HG03439 (cell line): ENCODE results near the gene ETFB.

Experiments
- ATAC-seq: cut with Tn5 transposase; IDR thresholded peaks from one replicate; pipeline ENCODE4 v1.9.1; 2021; ENCODE audit warnings: mild to moderate bottlenecking, moderate library complexity; ENCODE audit not compliant: unreplicated experiment

Gene ETFB

GRCh38 chr19:51329411-51329810, 36.8 kb downstream of the ETFB start:
- ATAC-seq = no peak

- no peak for ATAC-seq
Measured at GRCh38 chr19:51327066-51328001, 38.9 kb downstream of the ETFB start.

GRCh38 chr19:51326216-51327065, 39.7 kb downstream of the ETFB start:
- no peak for ATAC-seq

- no peak for ATAC-seq
Measured at GRCh38 chr19:51325161-51325976, 40.8 kb downstream of the ETFB start.

GRCh38 chr19:51324167-51324481, 42.1 kb downstream of the ETFB start:
- ATAC-seq = no peak

- ATAC-seq = no peak
Measured at GRCh38 chr19:51323481-51324166, 42.6 kb downstream of the ETFB start.

- ATAC-seq = no peak
Measured at GRCh38 chr19:51321799-51322198, 44.4 kb downstream of the ETFB start.

- ATAC-seq = no peak
Measured at GRCh38 chr19:51320280-51320657, 45.9 kb downstream of the ETFB start.

GRCh38 chr19:51319649-51320279, 46.4 kb downstream of the ETFB start:
- ATAC-seq = no peak

- no peak for ATAC-seq
Measured at GRCh38 chr19:51318687-51319648, 47.2 kb downstream of the ETFB start.

GRCh38 chr19:51317968-51318367, 48.2 kb downstream of the ETFB start:
- no peak for ATAC-seq

- ATAC-seq = no peak
Measured at GRCh38 chr19:51317376-51317775, 48.8 kb downstream of the ETFB start.

- no peak for ATAC-seq
Measured at GRCh38 chr19:51316688-51317087, 49.5 kb downstream of the ETFB start.

GRCh38 chr19:51311351-51312257, 54.6 kb downstream of the ETFB start, which contains the start of gene IGLON5:
TSS of gene IGLON5 (plus strand) at chr19:51311644. CDS start at chr19:51311848, 204 bp downstream.
- ATAC-seq = no peak

GRCh38 chr19:51305479-51305878, 60.7 kb downstream of the ETFB start:
- no peak for ATAC-seq

- no peak for ATAC-seq
Measured at GRCh38 chr19:51301266-51301665, 64.9 kb downstream of the ETFB start.

GRCh38 chr19:51297406-51297805, 68.8 kb downstream of the ETFB start:
- no peak for ATAC-seq
